AG09309 (cell line): ENCODE measurements around the gene TMPRSS4.

Source experiments
- DNase-seq: peaks from one replicate; pipeline ENCODE4 v3.0.0-alpha.2; 2010; ENCODE audit warnings: low read depth
- H3K4me3 ChIP-seq: 2 replicates; pipeline ENCODE4 v1.5.1; 2011; ENCODE audit warnings: mild to moderate bottlenecking, low read depth, low read length, moderate library complexity; ENCODE audit not compliant: control insufficient read depth
- CTCF ChIP-seq: IDR thresholded peaks from 2 replicates; pipeline ENCODE4 v1.5.1; 2011; ENCODE audit warnings: mild to moderate bottlenecking, low read depth, low read length, inconsistent platforms; ENCODE audit not compliant: insufficient read depth, control insufficient read depth; ENCODE audit errors: missing control alignments

Gene TMPRSS4

GRCh38 chr11:118139578-118139977 lies 62.7 kb downstream of the TMPRSS4 start:
- no peak for DNase-seq
- TF ChIP-seq CTCF: no peak
- H3K4me3 ChIP-seq: no peak overlapping the region

- no peak overlapping the region for H3K4me3 ChIP-seq
- no peak for DNase-seq
- TF ChIP-seq CTCF: no peak
Observed at GRCh38 chr11:118142081-118142480, 65.2 kb downstream of the TMPRSS4 start.

- no peak overlapping the region for H3K4me3 ChIP-seq
- no peak for DNase-seq
- TF ChIP-seq CTCF: no peak
Observed at GRCh38 chr11:118142809-118143208, 65.9 kb downstream of the TMPRSS4 start.

- no peak for TF ChIP-seq CTCF
- H3K4me3 ChIP-seq: no peak overlapping the region
- DNase-seq: no peak
Observed at GRCh38 chr11:118143661-118144185, 66.8 kb downstream of the TMPRSS4 start.

- TF ChIP-seq CTCF: no peak
- no peak for DNase-seq
- no peak overlapping the region for H3K4me3 ChIP-seq
Observed at GRCh38 chr11:118144301-118145268, 67.7 kb downstream of the TMPRSS4 start.

GRCh38 chr11:118145285-118146227 lies 68.7 kb downstream of the TMPRSS4 start:
- no peak for DNase-seq
- H3K4me3 ChIP-seq: peak overlapping the region; percentile 49
- TF ChIP-seq CTCF: peak; percentile 88
